ENCODE data around the gene OSM.

The OSM gene

DNA sequence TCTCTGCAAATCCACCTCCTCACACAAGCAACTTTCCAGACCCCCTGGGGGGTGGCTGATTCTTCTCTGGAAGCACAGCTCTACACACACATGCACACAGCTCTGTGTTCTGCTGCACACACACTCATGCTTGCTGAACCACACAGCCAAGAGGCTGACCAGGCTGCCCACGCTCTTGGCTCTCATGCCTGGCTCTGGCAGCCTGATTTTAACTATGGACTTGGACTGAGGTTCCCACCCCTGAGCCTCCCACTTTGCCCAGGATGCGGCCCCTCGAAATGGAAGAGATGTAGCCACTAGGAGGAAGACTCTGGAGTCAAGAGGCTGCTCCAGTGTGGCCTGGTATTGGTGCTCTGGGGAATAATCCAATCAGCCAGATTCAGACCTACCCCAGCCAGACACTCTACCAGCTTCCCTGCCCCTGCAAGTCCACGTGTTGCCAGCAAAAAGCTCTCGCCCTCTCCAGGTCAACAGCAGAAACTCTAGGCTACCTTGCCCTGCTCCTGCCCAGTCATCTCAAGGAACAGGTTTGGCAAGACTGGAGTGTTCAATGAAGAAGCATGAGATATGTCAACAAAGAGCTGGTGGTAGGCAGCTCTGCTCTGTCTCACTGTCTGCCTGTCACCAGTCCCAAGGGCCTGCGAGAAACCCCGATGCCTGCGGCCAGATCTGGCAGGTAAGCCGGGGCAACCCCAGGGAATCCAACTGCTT, 31.5 kb upstream of the OSM start:
- no peak for DNase-seq (ENCODE audit: low read depth in 3 of 3)

- DNase-seq (ENCODE audit: low read depth in 3 of 3) = no peak
Observed at GRCh38 chr22:30297276-30297990, 30.8 kb upstream of the OSM start.

GRCh38 chr22:30296833-30297232, 30.2 kb upstream of the OSM start:
- no peak for DNase-seq (ENCODE audit: low read depth in 3 of 3)

DNA sequence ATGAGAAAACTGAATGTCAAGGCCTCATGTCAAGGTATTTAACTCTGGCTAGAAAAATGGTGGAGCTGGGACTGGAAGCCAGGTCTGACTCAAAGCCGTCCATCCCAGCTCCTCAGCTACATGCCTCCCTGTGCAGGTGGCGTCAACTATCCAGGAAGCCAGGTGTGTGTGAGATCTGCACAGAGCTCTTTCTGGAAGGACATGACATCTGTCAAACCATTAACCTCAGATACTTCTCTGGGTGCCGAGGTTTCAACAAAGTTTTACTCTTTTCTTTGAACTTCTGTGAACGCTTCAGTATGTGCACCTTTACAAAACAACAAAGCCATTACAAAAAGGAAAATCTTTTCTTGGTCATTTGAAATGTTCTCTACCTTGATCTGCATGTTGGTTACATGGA, 29.7 kb upstream of the OSM start:
- DNase-seq (ENCODE audit: low read depth in 3 of 3) = no peak

- no peak for DNase-seq (ENCODE audit: low read depth in 3 of 3)
Observed at GRCh38 chr22:30295576-30295975, 28.9 kb upstream of the OSM start.

GRCh38 chr22:30294830-30295229, 28.2 kb upstream of the OSM start:
- no peak for DNase-seq (ENCODE audit: low read depth in 3 of 3)

DNA sequence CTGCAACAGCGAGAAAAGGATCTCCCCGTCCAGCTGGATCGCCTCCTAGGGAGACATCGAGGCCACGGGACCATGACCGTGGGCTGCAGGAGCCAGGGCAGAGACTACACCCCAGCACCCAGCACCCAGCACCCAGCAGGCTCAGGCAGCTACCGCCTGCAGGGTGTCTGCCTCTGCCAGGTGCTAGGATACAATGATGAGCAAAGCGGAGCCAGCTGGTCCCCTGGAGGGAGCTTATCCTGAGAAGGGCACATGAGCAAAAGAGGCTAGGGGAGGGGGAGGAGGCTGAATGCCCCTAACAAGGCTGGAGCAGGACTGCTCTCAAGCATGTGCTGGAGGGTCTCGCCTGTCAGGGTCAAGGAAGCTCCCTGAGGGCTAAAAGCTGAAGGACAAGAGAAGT, 27.4 kb upstream of the OSM start:
- no peak for DNase-seq (ENCODE audit: low read depth in 3 of 3)

- DNase-seq (ENCODE audit: low read depth in 3 of 3) = no peak
Observed at GRCh38 chr22:30293026-30293425, 26.4 kb upstream of the OSM start.

DNA sequence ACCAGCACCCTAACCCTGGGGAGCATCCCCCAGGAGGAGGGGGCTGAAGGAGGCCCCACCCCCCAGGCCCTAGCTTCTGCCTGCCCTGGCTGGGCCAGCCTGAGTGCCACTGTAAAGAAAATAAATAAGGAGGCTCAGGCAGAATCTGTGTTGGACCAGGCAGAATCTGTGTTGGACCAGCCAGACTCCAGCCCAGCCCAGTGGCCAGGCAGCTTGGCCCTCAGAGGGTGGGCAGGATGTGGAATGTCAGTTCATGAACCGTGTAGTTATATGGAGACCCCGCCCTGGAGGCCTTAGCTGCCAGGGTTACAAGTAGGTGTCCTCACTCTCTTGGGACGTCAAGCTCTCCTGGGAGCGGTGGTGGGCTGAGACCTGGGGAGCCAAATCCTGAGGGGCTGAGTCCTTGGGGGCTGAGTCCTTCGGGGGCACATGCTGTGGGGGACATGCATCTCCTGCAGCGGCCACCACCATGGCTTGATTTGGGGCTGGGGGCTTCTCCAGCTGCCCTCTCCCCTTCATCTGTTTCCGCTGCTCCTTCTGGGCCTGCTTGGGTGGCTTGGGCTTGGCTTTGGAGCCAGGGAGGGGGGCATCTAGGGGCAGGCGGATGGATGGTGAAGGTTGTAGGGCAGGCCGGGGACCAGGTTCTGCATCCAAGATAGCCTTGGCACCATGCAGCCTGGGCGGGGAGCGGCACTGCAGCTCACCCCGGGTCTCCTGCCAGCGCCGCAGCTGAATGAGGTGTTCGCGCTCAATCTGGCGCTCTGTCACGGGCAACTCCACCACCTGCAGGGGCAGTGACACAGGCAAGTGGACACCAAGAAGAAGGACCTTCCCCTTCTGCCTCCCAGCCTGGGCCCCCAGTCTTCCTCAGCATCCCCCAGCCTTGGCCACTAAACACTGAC, 25.7 kb upstream of the OSM start:
- DNase-seq (ENCODE audit: low read depth in 3 of 3) = no peak

- no peak for DNase-seq (ENCODE audit: low read depth in 3 of 3)
Observed at GRCh38 chr22:30291058-30291892, 24.6 kb upstream of the OSM start.

DNA sequence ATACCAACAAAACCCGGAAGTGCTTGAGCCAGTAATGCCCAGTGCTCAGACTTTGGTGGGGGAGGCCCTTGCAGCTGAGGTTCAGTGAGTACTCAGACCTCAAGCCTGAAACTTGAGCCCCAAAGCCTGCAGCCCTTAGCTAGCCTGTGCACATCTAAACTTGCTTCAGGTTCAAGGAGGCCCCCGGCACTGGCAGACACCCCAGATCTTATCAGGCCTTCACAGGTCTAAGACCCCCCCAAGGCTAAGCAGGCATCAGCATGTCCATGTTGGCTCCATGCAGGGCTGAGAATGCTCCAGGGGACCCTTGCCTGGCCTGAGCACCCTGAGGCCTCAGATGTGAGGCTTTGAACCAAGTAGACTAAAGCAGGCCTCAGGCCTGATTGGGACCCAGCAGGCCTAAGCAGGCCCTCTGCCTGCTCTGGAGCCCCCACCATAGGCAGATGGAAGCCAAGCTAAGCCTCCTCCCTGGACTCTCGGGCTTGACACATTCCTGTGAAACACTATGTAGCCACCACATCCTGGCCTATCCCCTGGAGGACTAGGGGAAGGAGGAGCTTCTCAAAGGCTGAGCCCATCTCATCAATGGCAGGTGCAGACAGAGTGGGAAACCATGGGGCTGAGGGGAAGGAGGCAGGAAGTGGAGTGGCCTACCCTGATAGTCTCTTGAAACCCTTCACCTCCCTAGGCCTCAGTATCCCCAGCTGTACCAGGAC, 23.8 kb upstream of the OSM start:
- DNase-seq (ENCODE audit: low read depth in 3 of 3) = no peak

GRCh38 chr22:30289980-30290313, 23.3 kb upstream of the OSM start:
- DNase-seq (ENCODE audit: low read depth in 3 of 3) = no peak

DNA sequence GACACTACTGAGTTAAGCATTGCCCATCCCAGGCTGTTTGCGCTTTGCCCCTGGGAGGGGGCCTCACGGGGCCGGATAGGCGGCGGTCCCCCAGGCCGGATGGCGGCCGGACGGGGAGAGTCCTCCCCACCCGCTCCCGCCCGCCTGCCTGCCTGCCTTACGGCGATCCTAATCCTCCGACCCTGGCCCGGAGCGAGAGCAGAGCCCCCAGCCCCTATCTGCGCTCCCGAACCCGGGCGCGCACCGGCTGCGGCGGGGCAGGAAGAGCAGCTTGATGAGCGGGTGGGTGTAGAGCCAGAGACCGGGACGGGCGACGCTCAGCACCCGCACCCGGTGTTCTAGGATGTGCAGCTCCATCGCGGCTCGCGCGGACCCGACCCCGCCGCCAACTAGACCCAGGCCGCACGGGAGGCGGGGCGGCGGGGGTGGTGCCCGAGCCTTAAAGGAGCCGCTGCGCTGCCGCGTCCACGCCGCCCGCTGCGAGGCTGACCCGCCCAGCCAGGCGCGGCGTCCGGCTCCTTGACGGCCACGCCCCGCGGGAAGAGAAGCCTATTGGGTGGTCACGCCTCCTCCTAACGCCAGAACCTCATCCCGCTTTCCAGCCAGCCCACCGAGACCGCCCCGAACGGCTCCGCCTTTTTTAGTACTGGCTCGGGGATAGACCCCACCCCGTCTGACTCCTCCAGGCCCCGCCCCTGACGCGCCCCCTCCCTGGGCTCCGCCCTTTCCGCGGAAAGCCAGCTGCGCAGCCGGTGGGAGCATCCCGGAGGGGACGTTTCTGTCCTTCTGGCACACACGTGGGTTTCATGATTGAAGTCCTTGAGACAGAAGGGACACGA, 22.7 kb upstream of the OSM start, which contains the start of gene CASTOR1:
CASTOR1 (minus strand) TSS at position 365 of the 839 bp plus-strand sequence; CDS start at position 357, 8 bp downstream.
- DNase-seq (ENCODE audit: low read depth in 3 of 3) = peak; percentile 77 to 90 (median 88)

- DNase-seq (ENCODE audit: low read depth in 3 of 3) = no peak
Observed at GRCh38 chr22:30288419-30289140, 21.9 kb upstream of the OSM start.

GRCh38 chr22:30287648-30288418, 21.2 kb upstream of the OSM start:
- DNase-seq (ENCODE audit: low read depth in 3 of 3) = peak; percentile 80 to 81 (median 81)

- DNase-seq (ENCODE audit: low read depth in 3 of 3) = peak; percentile 76 to 88 (median 81)
Observed at GRCh38 chr22:30286813-30287647, 20.4 kb upstream of the OSM start.

- no peak for DNase-seq (ENCODE audit: low read depth in 3 of 3)
Observed at GRCh38 chr22:30286331-30286730, 19.7 kb upstream of the OSM start.

DNA sequence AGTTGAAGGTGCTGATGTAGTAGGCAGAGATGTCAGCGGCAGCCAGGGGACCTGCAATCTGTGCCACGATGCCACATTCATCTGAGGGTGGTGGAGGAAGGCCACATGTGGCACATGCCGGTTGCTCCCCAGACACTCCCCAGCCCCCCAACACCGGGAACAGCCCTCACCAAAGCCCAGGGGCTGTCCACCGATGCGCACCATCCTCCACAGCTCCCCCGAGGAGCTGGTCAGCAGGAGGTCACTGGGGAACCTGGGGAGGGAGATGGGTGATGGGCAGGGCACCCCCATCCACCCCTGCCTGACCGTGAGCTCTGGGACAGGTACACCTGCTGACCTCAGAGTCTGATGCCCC, 19.2 kb upstream of the OSM start:
- no peak for DNase-seq (ENCODE audit: low read depth in 3 of 3)

Measured in stimulated activated CD4-positive, alpha-beta T cell treated with anti-CD3 and anti-CD28 coated beads, TNF-alpha, amount 100 ng/mL, for 48 hours (primary cell).